ENCODE results near the gene SDSL. TPM values are rescaled to one million over a fixed set of nuclear protein-coding genes. Genes with fewer than 3 reads are reported as not detected.
A peak's percentile ranks its signal among the peaks of the same experiment; 100 is the strongest.

Gene SDSL
- total RNA-seq, 2 experiments from 2014 or later = not detected

DNA sequence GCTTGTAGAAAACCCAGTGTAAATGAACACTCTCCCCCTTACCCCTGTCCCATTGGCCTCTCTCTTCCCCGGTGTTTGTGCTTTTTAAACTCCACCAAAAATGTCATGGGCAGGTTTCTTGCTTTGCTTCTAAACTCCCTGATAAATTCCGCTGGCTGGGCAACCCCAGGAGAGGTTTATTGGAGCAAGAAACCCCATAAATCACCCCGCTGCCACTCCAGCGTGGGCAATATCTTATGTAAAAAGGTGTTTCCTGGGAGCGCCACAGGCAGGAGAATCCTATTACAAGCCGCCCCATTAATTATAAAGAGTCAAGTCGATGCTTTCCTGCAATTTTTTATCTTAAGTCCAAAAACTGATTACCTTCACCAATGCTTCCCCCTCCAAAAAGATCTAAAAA, 26.7 kb downstream of the SDSL start:
- no peaks in the 10 kb centered on the region for H3K9me3 Mint-ChIP-seq
- CTCF ChIA-PET = no interaction called here
- no peaks in the 10 kb centered on the region for H3K4me1 Mint-ChIP-seq (ENCODE audit: low read depth)
- H3K36me3 Mint-ChIP-seq (ENCODE audit: low read depth) = no peaks in the 10 kb centered on the region
- DNase-seq = no peak
- intact Hi-C loops (cut with micrococcal nuclease) = no loop called here
- H3K27me3 Mint-ChIP-seq (ENCODE audit: low read depth) = peaks cover 19% of the 10 kb centered on the region
- H3K27ac Mint-ChIP-seq = no peak overlapping the region
- H3K4me3 Mint-ChIP-seq = no peak overlapping the region

DNA sequence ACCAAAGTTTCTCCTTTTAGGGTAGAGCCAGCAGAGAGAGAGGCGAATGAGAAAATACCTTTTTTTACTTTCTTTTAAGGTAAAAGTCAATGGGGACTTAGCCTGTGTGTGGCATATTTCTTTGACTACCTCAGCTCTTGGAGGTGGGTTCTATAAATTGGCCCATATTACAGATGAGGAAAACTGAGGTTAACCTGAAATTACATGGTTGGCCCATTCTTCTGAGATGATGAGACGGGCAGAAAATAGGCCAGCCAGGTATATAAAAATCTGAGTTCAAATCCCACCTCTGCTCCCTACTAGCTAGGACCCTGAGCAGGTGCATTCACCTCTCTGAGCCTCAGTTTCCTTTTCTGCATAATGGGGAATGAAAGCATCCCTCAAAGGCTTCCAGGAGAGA, 27.1 kb downstream of the SDSL start:
- H3K4me3 Mint-ChIP-seq = no peak overlapping the region
- H3K9me3 Mint-ChIP-seq = no peaks in the 10 kb centered on the region
- H3K36me3 Mint-ChIP-seq (ENCODE audit: low read depth) = no peaks in the 10 kb centered on the region
- peaks cover 19% of the 10 kb centered on the region for H3K27me3 Mint-ChIP-seq (ENCODE audit: low read depth)
- H3K27ac Mint-ChIP-seq = no peak overlapping the region
- intact Hi-C loops (cut with micrococcal nuclease) = no loop called here
- DNase-seq = no peak
- no peaks in the 10 kb centered on the region for H3K4me1 Mint-ChIP-seq (ENCODE audit: low read depth)
- CTCF ChIA-PET = no interaction called here

DNA sequence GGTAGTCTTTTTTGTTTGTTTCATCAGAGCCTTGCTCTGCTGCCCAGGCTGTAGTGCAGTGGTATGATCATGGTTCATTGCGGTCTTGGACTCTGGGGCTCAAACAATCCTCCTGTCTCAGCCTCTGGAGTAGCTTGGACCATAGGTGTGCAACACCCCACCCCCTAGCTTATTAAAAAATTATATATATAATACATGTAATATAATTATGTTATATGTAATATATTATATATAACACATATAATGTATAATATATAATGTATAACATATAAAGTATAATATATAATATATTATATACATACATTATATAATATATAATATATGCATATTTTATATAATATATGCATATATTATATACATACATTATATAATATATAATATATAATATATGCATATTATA, 27.7 kb downstream of the SDSL start:
- no peaks in the 10 kb centered on the region for H3K36me3 Mint-ChIP-seq (ENCODE audit: low read depth)
- H3K9me3 Mint-ChIP-seq = no peaks in the 10 kb centered on the region
- H3K4me3 Mint-ChIP-seq = no peak overlapping the region
- no peak overlapping the region for H3K27ac Mint-ChIP-seq
- H3K27me3 Mint-ChIP-seq (ENCODE audit: low read depth) = peaks cover 19% of the 10 kb centered on the region
- CTCF ChIA-PET = no interaction called here
- DNase-seq = no peak
- intact Hi-C loops (cut with micrococcal nuclease) = no loop called here
- no peaks in the 10 kb centered on the region for H3K4me1 Mint-ChIP-seq (ENCODE audit: low read depth)

DNA sequence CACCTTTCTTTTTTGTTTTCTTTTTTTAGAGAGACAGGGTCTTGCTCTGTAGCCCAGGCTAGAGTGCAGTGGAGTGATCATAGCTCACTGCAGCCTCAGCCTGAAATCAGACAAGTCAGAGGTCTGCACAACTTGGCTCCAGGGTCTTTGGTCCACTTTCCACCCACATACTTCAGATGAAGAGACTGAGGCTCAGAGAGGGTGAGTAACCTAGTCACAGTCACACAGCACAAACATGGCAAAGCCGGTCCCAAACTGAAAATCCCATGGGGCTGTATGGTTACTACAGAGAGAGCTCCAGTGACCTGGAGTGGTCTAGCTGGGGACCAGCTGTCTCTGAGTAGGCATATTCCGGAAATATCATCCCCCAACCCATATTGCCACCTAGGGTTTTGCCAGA, 30.3 kb downstream of the SDSL start:
- intact Hi-C loops (cut with micrococcal nuclease) = no loop called here

DNA sequence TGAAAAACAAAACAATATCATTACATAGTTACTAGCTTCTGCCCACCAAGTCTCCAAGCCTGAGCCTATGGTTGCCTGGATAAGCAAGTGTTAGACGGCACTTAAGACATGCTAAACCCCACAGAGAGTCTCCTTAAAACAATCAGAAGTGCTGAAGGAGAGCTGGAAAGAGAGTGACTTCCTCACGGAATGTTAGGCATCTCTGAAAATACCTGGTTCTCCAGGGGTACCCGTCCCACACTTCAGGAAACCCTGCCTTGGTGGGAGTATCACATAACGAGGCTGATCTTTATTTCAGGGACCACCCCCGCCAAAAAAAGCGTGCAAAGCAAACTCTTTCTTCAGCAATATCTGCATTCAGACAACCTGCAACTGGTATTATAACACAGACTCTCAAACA, 31.1 kb downstream of the SDSL start:
- H3K4me3 Mint-ChIP-seq = no peak overlapping the region
- intact Hi-C loops (cut with micrococcal nuclease) = no loop called here
- no peak for DNase-seq
- H3K4me1 Mint-ChIP-seq (ENCODE audit: low read depth) = no peaks in the 10 kb centered on the region
- CTCF ChIA-PET = interaction anchor here (1.1 kb wide), 1 partner anchor 9 kb away, joined by 7 read pairs; no protein-coding TSS in a partner anchor
- H3K36me3 Mint-ChIP-seq (ENCODE audit: low read depth) = no peaks in the 10 kb centered on the region
- H3K27ac Mint-ChIP-seq = no peak overlapping the region
- no peaks in the 10 kb centered on the region for H3K9me3 Mint-ChIP-seq
- peaks cover 14% of the 10 kb centered on the region for H3K27me3 Mint-ChIP-seq (ENCODE audit: low read depth)

More for the DNA sequence above, 30.3 kb downstream of the SDSL start:
- DNase-seq = no peak
- Mint-ChIP-seq H3K4me1 (ENCODE audit: low read depth) (no peaks in the 10 kb centered on the region), H3K4me3 (no peak overlapping the region), H3K9me3 (no peaks in the 10 kb centered on the region), H3K36me3 (ENCODE audit: low read depth) (no peaks in the 10 kb centered on the region), H3K27me3 (ENCODE audit: low read depth) (peaks cover 17% of the 10 kb centered on the region), H3K27ac (no peak overlapping the region)
- CTCF ChIA-PET = interaction anchor here (0.5 to 1.2 kb wide), 3 partner anchors 8 to 500 kb away, joined by 3 to 7 read pairs (median 4); no protein-coding TSS in a partner anchor

DNA sequence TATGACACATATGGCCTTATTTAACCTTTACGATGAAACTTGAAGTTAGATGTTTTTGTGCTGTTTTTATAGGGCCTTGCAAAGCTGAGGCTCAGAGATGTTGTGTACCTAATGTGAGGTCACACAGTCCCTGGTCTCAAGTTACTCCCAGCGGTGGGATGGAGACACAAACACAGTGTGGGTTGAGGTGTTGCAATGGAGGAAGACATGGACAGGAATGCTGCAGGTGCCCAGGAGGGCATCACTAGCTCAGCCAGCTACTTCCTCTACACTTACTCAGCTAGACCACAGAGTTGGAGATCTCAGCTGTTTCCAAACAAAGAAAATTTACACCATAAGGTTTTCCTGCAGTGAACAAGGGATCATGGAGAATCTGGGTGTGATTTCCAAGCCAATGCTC, 34.0 kb downstream of the SDSL start:
- no peak for DNase-seq
- Mint-ChIP-seq H3K4me3 (no peak overlapping the region), H3K27me3 (ENCODE audit: low read depth) (peaks cover 18% of the 10 kb centered on the region), H3K36me3 (ENCODE audit: low read depth) (no peaks in the 10 kb centered on the region), H3K9me3 (no peaks in the 10 kb centered on the region), H3K4me1 (ENCODE audit: low read depth) (no peaks in the 10 kb centered on the region), H3K27ac (no peak overlapping the region)
- CTCF ChIA-PET = interaction anchor here (1.2 kb wide), 1 partner anchor 39 kb away, joined by 3 read pairs; no protein-coding TSS in a partner anchor
- intact Hi-C loops (cut with micrococcal nuclease) = no loop called here

DNA sequence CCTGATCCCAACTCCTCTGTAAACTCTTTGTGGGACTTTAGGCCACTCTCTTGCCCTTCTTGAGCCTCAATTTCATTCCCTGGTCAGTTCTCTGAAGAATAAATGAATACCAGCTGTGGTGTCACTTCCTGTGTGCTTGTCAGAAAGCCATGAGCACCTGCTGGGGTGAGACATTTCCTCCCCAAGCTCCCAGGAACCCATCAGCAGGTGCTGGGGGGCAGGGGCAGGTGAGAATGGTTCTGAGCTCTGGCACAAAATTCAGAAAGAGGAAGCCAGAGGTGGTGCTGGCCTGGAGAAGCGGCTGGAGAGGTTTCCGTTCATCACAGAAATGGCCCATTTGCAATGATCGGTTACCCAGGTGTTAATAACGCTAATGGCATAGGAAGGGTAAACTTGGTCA, 34.6 kb downstream of the SDSL start:
- no peak overlapping the region for H3K4me3 Mint-ChIP-seq
- no peak overlapping the region for H3K27ac Mint-ChIP-seq
- CTCF ChIA-PET = interaction anchor here (1.2 kb wide), 1 partner anchor 39 kb away, joined by 3 read pairs; no protein-coding TSS in a partner anchor
- no peak for DNase-seq
- H3K27me3 Mint-ChIP-seq (ENCODE audit: low read depth) = peaks cover 23% of the 10 kb centered on the region
- no peaks in the 10 kb centered on the region for H3K36me3 Mint-ChIP-seq (ENCODE audit: low read depth)
- intact Hi-C loops (cut with micrococcal nuclease) = no loop called here
- H3K9me3 Mint-ChIP-seq = no peaks in the 10 kb centered on the region
- no peaks in the 10 kb centered on the region for H3K4me1 Mint-ChIP-seq (ENCODE audit: low read depth)

DNA sequence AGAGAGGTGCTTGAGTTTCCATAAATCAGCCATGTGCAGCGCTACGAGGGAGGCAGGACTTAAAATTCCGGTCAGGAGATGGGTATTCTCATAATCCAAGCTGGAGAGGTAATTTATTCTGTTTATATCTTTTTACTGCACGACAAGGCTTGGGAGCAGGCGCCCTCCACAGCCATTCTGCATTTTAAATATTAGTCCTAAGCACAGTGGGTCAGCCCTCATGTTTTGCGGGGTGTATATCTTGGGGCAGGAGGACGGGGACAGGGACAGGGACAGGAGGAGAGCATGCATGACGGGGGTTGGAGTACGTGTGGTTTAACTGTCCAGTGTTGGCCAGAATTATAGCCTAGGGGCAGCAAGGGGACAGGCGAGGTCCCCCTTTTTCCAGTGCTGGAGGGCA, 35.0 kb downstream of the SDSL start:
- CTCF ChIA-PET = interaction anchor here (1.2 kb wide), 1 partner anchor 40 kb away, joined by 3 read pairs; no protein-coding TSS in a partner anchor
- H3K4me3 Mint-ChIP-seq = no peak overlapping the region
- no peak for DNase-seq
- H3K27me3 Mint-ChIP-seq (ENCODE audit: low read depth) = peaks cover 23% of the 10 kb centered on the region
- no peak overlapping the region for H3K27ac Mint-ChIP-seq
- intact Hi-C loops (cut with micrococcal nuclease) = no loop called here
- H3K4me1 Mint-ChIP-seq (ENCODE audit: low read depth) = no peaks in the 10 kb centered on the region
- H3K9me3 Mint-ChIP-seq = no peaks in the 10 kb centered on the region
- H3K36me3 Mint-ChIP-seq (ENCODE audit: low read depth) = no peaks in the 10 kb centered on the region

DNA sequence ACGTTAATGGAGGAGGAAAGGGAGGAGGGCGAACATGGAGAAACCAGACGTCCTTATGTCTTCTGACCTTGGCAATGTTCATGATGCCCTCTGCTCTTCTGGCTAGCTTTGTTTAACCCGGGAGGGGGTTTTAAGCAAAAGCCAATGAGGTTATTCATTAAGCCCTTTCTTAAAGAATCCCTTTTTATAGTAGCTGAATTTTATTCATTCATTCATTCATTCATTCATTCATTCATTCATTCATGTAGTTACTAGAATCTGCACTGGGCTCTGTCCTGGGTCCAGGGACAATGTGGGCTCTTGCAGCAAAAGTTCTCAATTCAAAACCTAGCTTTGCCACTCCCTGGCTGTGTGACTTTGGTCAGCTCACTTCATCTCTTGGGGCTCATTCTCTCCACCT, 35.5 kb downstream of the SDSL start:
- intact Hi-C loops (cut with micrococcal nuclease) = no loop called here
- Mint-ChIP-seq H3K4me1 (ENCODE audit: low read depth) (peaks cover 3% of the 10 kb centered on the region), H3K4me3 (no peak overlapping the region), H3K27me3 (ENCODE audit: low read depth) (peaks cover 26% of the 10 kb centered on the region), H3K9me3 (no peaks in the 10 kb centered on the region), H3K36me3 (ENCODE audit: low read depth) (no peaks in the 10 kb centered on the region), H3K27ac (no peak overlapping the region)
- CTCF ChIA-PET = interaction anchor here (1.2 kb wide), 1 partner anchor 40 kb away, joined by 3 read pairs; no protein-coding TSS in a partner anchor
- DNase-seq = no peak

DNA sequence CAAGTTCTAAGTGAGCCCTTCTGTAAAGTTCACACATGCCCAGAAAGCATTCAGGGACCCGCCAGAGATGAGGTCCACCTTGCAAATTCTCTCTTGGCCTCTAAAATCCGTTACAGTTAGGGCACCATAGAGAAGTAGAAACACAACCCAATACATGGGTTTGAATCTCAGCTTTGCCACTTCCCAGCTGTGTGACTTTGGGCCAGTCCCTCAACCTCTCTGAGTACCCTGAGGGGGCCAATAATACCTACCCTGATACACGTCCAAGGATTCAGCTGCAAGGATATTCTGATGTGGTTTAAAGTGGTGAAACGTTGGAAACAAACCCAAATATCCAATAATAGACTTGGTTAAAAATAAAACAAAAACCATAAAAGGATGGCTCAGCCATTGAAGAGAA, 37.8 kb downstream of the SDSL start:
- CTCF ChIA-PET = interaction anchor here (0.7 to 3.1 kb wide), 3 partner anchors 8 to 23 kb away, joined by 3 to 10 read pairs (median 4); no protein-coding TSS in a partner anchor
- intact Hi-C loops (cut with micrococcal nuclease) = loop anchor here (10.0 kb wide), 1 partner anchor 275 kb away; no protein-coding TSS in a partner anchor
- Mint-ChIP-seq H3K9me3 (no peaks in the 10 kb centered on the region), H3K27ac (no peak overlapping the region), H3K4me1 (ENCODE audit: low read depth) (peaks cover 17% of the 10 kb centered on the region), H3K27me3 (ENCODE audit: low read depth) (peaks cover 37% of the 10 kb centered on the region), H3K36me3 (ENCODE audit: low read depth) (no peaks in the 10 kb centered on the region), H3K4me3 (no peak overlapping the region)
- no peak for DNase-seq

DNA sequence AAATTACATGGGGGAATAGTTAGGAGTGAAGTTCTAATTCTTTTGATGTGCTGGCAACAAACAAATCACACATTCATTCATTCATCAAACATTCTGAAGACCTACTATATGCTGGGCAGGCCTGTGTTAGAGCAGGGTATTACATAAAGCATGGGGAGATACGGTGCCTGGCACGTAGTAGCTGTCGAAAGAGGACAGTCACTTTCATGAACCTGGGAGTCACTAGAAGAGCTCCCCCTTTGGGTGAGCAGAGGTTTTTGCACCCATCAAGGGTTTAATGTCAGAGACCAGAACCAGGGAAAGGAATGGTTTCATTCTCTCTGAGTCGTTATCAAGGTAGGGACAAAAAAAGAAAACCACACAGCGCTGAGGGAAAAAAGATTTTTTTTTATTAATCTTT, 39.5 kb downstream of the SDSL start:
- Mint-ChIP-seq H3K4me3 (no peak overlapping the region), H3K27me3 (ENCODE audit: low read depth) (peaks cover 46% of the 10 kb centered on the region), H3K27ac (no peak overlapping the region), H3K9me3 (no peaks in the 10 kb centered on the region), H3K36me3 (ENCODE audit: low read depth) (no peaks in the 10 kb centered on the region), H3K4me1 (ENCODE audit: low read depth) (peaks cover 19% of the 10 kb centered on the region)
- DNase-seq = no peak
- intact Hi-C loops (cut with micrococcal nuclease) = loop anchor here (1.0 to 10.0 kb wide), 2 partner anchors 273 to 451 kb away; no protein-coding TSS in a partner anchor
- CTCF ChIA-PET = interaction anchor here (0.5 to 3.1 kb wide), 9 partner anchors 9 to 962 kb away, joined by 3 to 10 read pairs (median 4); no protein-coding TSS in a partner anchor

DNA sequence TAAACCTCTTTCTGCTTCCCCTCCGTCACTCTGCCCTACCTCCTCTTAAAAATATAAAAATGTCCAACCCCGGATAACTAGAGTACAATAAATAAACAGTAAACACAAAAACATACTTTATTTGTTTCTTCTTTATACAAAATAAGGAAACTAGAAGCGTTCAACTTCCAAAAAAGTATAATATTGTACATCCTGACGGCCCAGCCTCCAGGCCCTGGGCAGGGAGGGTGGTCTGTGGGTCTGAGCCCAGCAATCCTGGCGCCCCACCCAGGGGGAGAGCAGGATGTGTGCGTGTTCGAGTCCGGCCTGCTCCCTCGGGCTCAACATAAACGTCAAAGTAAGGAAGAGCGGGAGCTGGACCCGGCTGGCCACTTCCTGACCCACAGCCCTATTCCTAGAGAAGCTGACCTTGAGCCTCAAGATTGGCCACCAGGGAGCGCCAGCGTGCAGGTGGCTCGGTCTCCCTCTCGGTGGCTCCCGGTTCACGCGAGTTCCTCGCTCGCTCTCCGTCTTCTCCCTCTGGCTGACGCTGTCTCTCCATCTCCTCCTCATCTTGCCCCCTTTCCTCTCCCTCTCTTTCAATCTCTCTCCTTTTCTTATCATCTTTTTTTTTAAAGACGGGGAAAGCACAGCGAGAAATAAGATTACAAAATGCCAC, 40.1 kb downstream of the SDSL start:
- H3K27ac Mint-ChIP-seq = no peak overlapping the region

More for the DNA sequence above, 40.1 kb downstream of the SDSL start:
- CTCF ChIA-PET = interaction anchor here (0.7 to 3.1 kb wide), 8 partner anchors 9 to 505 kb away, joined by 3 to 10 read pairs (median 4); no protein-coding TSS in a partner anchor
- H3K9me3 Mint-ChIP-seq = no peaks in the 10 kb centered on the region
- peak overlapping the region; percentile 68 for H3K4me3 Mint-ChIP-seq
- peak; percentile 85 for DNase-seq
- intact Hi-C loops (cut with micrococcal nuclease) = loop anchor here (1.0 to 10.0 kb wide), 2 partner anchors 273 to 450 kb away; no protein-coding TSS in a partner anchor
- peaks cover 50% of the 10 kb centered on the region for H3K27me3 Mint-ChIP-seq (ENCODE audit: low read depth)
- no peaks in the 10 kb centered on the region for H3K36me3 Mint-ChIP-seq (ENCODE audit: low read depth)
- H3K4me1 Mint-ChIP-seq (ENCODE audit: low read depth) = peaks cover 23% of the 10 kb centered on the region

All from activated naive CD4-positive, alpha-beta T cell treated with anti-CD3 and anti-CD28 coated beads for 36 hours (primary cell).